ENCODE results near the gene MAOA.

DNA sequence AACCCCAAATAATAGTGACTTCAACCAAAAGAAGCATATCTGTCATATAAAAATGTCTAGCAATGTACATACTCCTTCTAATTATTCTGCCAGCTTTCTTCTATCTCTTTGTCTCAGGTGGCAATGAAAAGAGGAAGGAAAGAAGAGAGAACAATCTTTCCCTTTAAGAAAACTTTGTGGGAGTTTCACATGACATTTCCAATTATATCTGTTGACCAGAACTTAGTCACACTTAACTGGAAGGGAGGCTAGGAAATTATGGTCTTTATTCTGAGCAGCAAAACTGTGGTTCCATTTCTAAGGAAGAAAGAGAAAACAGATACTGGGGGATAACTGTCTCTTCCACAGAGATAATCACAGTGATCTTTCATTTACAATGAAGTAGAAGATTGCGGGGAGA, 12.9 kb upstream of the MAOA start:
- no peak for TF ChIP-seq GATA2 (IDR thresholded peaks at IDR 0.05; ENCODE audit: low read depth, low read length)
- TF ChIP-seq GATA3 (IDR thresholded peaks at IDR 0.05; ENCODE audit: low read depth, low read length): no peak

Measured in SH-SY5Y (cell line).